Fibroblast of skin of back (primary cell): ENCODE data around the gene UHRF1.
A peak's percentile ranks its signal among the peaks of the same experiment; 100 is the strongest.
"Not testable (repeated sequence)": the region's sequence is repeated elsewhere in the genome, so short reads cannot be mapped to it uniquely, and the experiment has no call there.

ENCODE experiments used
- DNase-seq: peaks from one replicate; pipeline ENCODE4 v3.0.0-alpha.2; 2013

Gene UHRF1

DNA sequence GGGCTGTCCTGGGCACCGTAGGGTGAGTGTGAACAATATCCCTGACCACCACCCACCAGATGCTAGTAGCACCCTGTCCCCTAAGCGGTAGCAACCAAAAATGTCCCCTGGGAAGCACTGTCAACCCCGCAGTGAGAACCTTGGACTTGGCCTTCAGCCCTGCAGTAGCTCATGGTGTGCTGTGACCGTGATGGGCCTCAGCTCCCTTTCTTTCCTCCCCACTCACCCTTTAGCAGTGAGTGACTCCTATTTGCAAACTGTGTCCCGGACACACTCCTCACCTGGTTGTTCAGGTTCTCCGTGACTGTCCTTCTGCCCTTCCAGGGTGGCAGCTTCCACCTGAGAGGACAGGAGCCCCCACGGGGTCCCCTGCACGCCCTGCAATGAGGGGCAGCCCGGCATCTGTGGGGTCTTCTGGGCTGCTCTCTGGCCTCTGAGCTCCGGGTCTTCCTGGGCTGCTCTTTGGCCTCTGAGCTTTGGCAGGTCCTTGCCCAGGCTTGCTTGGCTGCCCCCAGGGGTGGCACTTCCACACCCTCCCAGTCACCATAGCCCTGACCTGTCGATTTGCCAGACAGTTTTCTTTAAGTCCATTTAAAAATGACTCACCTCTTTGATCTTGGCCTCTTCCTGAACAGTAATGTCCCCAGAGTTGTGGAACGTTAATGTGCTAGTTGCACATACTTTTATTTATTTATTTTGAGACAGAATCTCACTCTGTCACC lies 63.4 kb downstream of the UHRF1 start:
- peak; percentile 72 for DNase-seq

DNA sequence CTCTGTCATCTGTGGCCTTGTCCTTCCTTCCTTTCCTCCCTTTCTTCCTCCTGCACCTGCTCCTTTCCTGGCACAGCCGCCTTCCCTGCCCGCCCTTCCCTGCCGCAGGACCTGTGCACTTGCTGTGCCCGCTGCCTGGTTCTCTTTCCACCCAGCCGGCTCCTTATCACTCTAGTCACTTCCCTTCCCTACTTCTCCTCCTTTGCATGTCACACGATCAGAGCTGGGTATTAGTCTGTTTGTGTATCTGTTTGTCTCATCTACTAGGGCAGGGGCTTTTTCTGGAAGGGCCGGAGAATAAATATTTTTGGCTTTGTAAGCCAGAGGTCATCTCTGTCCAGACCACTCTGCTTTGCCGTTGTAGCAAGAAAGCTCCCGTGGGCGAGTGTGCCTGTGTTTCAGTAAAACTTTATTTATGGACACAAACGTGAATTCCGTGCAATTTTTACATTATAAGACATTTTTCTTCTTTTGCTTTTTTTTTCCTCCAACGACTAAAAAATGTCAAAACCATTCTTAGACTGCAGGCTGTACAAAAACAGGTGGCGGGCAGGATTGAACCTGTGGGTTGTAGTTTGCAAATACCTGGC lies 65.7 kb downstream of the UHRF1 start:
- no peak for DNase-seq

GRCh38 chr19:4975601-4976000 lies 66.3 kb downstream of the UHRF1 start:
- not testable (repeated sequence) for DNase-seq

GRCh38 chr19:4976401-4977298 lies 67.3 kb downstream of the UHRF1 start:
- peak; percentile 18 for DNase-seq

DNA sequence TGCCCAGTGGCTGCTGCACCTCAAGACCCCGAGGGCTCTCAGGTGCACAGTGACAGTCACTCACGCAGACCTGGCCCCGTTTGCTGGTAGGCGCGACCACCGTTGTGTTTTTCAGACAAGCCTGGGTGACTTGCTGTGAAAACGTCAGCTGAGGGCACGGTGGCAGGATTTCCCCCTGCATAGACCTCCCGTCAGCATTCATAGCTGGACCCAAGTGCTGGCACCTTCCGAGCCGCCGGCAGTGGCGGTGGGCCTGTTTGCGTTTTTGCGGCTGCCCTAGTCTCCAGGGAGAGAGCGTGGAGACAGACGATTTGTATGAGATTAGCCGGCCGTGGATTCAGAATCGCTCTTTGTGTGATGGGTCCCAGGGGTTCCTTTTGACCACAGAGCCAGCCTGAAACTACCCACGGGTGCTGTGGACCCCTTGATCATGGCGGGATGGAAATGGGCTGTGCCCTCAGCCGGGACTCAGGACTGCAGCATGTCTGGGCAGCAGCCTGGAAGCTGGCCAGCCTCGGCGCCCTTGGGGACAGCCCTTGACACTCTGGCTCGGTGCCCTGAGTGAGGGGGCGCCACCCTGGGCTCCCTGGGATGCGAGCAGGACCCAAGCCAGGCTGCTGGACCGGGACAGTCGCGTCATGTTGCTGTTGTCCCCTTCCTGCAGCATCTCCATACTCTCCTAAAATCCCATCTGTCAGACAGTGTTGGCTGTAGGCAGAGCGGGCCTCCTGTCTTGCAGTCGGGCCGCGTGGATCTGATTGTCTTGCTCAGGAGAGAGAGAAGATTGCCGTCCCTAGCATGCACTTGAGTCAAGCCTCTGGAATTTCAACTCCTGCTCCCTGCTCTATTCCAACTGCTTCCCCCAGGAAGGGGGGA lies 68.2 kb downstream of the UHRF1 start:
- DNase-seq: peak; percentile 91

- no peak for DNase-seq
Measured at GRCh38 chr19:4979211-4979807, 70.0 kb downstream of the UHRF1 start.

GRCh38 chr19:4980067-4980466 lies 70.8 kb downstream of the UHRF1 start:
- DNase-seq: peak; percentile 52

DNA sequence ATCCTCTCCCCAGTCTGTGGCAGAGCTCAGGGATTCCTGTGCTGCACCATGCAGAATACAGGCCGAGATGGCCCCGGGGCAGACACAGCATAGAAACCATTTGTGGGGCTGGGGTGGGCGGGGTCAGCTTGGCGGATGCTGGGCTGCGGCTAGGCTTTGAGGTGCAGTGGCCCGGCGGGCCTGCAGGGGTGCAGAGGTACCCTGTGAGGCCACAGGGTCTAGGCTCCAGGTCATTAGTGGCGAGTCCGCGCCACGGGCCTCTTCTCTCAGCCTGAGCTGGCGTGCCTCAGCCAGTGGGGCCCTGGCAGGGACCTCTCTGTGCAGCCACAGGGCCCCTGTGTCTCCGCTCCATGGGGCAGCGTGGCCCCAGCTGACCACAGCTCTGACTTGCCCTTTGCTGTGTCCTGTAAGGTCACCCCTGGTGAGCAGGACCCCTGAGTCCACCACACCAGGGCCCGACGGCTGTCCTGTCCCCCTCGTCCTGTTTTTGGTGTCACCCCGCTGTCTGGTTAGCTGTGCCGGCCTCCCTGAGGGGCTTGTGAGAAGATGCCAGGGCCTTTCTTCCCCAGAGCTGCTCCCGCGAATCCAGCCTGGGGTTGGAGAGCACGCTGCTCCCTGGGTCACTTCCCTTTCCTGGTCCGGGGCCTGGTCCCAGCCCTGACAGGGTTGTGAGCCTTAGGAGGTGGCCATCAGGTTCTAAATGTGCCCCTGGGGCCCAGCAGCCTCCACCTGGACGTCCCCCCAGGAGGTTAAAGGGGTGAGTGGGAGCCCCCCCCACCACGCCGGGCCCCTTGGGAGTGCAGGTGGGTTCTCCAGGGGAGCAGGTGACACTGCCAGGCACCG lies 71.8 kb downstream of the UHRF1 start:
- no peak for DNase-seq

- DNase-seq: no peak
Measured at GRCh38 chr19:4981681-4981958, 72.3 kb downstream of the UHRF1 start.

DNA sequence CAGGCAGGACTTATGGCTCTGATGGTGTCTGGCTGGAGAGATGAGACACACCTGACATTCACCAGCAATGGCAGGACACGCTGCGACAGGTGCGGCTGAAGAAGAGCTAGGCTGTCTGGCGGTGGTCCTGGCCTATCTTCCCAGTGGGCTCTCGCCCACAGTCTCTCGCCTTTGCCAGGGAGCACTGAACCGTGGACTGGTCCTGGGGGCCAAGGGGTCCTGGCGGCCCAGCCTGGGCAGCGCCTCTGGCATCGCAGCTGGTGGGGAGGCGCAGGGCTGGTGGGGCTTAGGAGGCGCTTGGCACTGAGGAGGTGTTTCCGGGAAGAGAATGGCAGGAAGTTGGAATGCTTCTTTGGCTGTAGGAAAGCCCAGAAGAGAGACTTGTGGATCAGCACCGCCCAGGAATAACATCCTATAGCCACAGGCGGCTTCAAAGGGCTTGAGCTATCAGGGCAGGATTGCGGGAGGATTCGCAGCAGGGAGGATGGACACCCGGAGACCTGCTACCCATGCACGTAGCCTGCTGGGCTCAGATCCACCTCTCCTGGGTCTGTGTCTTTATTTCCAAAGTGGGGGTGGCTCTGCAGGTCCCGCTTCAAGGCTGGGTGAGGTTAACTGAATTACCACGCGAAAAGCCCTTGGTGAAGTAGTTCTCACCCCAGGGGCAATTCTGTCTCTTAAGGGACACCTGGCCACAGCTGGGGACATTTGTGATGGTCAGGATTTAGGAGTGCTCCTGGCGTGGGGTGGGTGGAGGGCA lies 74.2 kb downstream of the UHRF1 start:
- no peak for DNase-seq

DNA sequence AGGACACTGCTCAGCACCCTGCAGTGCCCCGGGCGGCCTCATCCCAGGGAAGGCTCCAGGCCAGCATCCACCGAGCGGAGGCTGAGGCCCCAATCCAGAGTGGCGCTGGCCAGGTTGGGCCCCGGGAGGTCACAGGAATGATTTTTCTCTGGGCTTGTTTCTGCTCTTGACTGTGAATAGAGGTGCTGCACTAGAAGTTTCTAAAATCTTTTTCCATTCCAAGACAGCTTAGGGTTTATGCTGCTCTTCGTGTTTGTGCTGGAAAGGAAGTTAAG lies 74.7 kb downstream of the UHRF1 start:
- no peak for DNase-seq

GRCh38 chr19:4984438-4984990 lies 75.2 kb downstream of the UHRF1 start:
- no peak for DNase-seq

DNA sequence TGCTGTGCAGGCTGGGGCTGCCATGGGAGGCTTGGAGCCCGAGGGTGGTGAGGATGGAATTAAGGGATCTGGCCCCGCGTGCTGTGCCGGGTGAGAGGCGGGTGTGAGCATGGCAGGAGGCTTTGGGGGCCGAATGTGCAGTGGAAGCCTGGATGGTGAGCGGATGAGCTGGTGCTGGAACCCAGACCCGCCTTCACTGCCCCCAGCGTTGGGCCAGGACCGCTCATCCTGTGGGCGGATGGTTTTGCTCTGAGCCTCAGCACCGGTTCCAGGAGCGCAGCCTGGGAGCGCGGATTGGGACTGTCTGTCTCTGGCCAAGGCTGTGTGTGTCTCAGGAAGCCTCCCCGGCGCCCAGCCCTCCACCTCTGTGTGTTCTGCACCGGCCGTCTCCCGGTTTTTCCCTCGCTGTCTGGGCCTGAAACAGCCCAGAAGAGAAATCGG lies 76.3 kb downstream of the UHRF1 start:
- no peak for DNase-seq

GRCh38 chr19:4986056-4986455 lies 76.8 kb downstream of the UHRF1 start:
- DNase-seq: no peak

DNA sequence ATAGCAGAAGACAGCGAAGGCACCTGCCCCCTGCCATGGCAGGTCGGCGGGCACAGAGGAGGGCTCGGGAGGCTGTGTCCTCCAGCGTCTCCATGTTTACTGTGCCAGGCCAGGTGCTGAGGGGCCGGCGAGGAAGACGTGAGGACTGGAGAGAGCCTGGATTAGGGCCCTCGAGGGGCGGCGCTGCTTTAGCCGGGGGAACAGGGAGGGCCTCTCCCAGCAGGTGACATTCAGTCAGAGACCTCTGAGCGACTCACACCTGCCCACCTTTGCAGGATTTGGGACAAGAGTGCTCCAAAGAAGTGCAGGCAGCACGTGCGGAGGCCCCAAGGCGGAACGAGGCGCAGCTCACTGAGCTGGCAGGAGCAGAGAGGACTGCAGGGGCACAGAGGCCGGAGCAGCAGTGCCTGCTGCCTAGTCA lies 77.2 kb downstream of the UHRF1 start:
- no peak for DNase-seq

DNA sequence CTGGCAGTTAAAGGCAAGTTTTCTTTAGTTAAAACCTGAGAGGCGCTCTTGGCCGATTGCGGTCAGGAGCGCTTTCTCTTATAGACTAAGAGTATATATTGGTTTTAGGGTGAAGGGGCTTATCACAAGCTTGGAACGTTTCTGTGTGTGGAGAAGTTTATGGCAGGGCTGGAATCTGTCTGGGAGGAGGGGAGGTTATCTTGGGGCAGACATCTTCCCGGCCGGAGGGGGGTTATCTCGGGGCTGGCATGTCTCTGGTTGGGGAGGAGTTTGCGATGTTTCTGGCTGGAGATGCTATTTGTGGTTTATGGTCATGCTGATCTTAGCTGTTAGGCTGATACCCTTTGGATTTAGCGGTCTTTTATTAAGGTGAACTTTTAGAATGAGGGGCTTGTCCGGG lies 78.0 kb downstream of the UHRF1 start:
- peak; percentile 35 for DNase-seq

- DNase-seq: no peak
Measured at GRCh38 chr19:4987692-4988370, 78.5 kb downstream of the UHRF1 start.

DNA sequence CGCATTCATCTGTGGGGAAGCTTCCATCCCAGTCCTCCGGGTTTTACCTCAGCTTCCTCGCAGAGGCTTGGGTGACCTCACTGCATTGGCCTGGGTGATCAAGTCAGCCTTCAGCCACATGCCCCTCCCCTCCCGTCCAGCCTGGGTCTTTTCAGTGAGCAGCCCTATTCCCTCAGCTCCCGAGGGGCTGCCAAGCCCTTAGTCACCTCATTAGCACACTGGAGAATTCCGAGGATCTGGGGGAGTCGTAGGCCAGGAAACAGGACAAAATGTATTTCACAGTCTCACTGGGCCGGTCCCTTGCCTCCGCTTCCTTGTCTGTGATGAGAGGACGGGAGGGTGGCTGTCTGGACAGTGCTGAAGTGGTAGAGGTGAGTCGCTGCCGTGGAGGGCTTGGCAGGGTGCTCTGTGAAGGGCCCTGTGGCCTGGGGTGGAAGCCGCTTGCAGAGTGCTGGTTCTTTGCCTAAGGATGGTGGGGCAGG lies 79.5 kb downstream of the UHRF1 start:
- DNase-seq: peak; percentile 95

DNA sequence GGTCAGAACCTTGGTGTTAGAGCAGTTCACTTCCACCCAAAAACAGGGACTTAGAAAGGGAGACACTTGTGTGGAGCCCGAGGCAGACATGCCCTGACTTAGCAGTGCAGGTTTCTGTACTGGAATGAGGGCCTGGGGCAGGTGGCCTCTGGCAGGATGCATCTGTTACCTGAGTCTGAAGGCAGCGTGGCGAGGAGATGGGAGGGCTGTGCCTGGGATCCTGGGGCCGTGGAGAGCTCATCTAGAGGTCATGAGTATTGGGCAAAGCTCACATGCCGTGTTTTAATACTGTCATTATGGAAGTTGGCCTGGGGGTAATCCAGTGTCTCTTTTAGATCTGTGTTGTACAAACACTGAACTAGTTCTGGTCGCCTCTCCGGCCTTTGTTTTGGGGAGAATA lies 81.0 kb downstream of the UHRF1 start:
- no peak for DNase-seq

DNA sequence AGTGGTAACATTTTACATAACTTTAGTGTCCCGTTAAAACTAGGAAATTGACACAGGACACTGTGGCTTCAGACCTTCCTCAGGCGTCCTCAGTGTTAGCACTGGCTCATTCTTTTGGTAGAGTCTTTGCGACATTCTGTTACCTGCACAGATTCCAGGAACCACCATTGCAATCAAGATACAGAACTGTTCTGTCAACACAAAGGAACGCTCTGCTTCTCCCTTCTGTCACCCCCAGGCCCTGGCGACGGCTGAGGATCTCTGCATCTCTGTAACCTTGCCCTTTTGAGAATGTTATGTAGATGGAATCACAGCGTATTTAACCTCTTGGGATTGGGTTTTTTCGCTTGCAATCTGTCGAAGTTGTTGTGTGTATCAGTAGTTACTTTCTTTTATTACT lies 82.2 kb downstream of the UHRF1 start:
- DNase-seq: no peak
